Stimulated activated memory B cell treated with anti-CD40 and anti-IgM and Interleukin-4, amounts not matched to agents 10 μg/mL and 1 μg/mL and 100 μg/mL, for 72 hours (primary cell): ENCODE results near the gene EDN1.
A peak's percentile ranks its signal among the peaks of the same experiment; 100 is the strongest.

Experiments used
- ATAC-seq: fragments of 150-1000 bp; cut with Tn5 transposase; 2 replicates; pipeline ENCODE4 v1.10.0; 2021
- H3K27ac Mint-ChIP-seq: one replicate; pipeline ENCODE4 v1.8.0; 2022; ENCODE audit warnings: mild to moderate bottlenecking, mixed read lengths
- H3K27me3 Mint-ChIP-seq: one replicate; pipeline ENCODE4 v1.8.0; 2022; ENCODE audit warnings: mixed read lengths
- H3K36me3 Mint-ChIP-seq: one replicate; pipeline ENCODE4 v1.8.0; 2022; ENCODE audit warnings: mixed read lengths
- H3K4me1 Mint-ChIP-seq: one replicate; pipeline ENCODE4 v1.8.0; 2022; ENCODE audit warnings: mixed read lengths
- H3K4me3 Mint-ChIP-seq: one replicate; pipeline ENCODE4 v1.8.0; 2022; ENCODE audit warnings: mild to moderate bottlenecking, moderate library complexity, mixed read lengths
- H3K9me3 Mint-ChIP-seq: one replicate; pipeline ENCODE4 v1.8.0; 2022; ENCODE audit warnings: mixed read lengths

The EDN1 gene

DNA sequence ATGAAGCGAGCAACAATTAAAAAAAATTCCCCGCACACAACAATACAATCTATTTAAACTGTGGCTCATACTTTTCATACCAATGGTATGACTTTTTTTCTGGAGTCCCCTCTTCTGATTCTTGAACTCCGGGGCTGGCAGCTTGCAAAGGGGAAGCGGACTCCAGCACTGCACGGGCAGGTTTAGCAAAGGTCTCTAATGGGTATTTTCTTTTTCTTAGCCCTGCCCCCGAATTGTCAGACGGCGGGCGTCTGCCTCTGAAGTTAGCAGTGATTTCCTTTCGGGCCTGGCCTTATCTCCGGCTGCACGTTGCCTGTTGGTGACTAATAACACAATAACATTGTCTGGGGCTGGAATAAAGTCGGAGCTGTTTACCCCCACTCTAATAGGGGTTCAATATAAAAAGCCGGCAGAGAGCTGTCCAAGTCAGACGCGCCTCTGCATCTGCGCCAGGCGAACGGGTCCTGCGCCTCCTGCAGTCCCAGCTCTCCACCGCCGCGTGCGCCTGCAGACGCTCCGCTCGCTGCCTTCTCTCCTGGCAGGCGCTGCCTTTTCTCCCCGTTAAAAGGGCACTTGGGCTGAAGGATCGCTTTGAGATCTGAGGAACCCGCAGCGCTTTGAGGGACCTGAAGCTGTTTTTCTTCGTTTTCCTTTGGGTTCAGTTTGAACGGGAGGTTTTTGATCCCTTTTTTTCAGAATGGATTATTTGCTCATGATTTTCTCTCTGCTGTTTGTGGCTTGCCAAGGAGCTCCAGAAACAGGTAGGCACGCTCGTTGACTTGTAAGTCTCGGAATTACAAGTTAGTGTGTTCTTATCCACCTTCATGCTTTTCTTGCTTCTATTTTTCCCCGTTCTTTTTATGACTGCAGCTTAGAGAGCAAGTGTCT is at the start of gene EDN1:
Gene EDN1 (plus strand): TSS at position 429 of the 888 bp plus-strand sequence. CDS start 269 bp downstream, at position 698.
- H3K9me3 Mint-ChIP-seq: no peaks in the 10 kb centered on the region
- peak; percentile 87 for ATAC-seq
- peaks cover 31% of the 10 kb centered on the region for H3K27me3 Mint-ChIP-seq
- peak within 1 kb of the TSS; percentile 61 for H3K27ac Mint-ChIP-seq
- peak within 1 kb of the TSS; percentile 80 for H3K4me3 Mint-ChIP-seq
- no peaks in the 10 kb centered on the region for H3K36me3 Mint-ChIP-seq
- peaks cover 19% of the 10 kb centered on the region for H3K4me1 Mint-ChIP-seq

- Mint-ChIP-seq H3K4me3 (no peak overlapping the region), H3K27ac (no peak overlapping the region), H3K36me3 (no peaks in the 10 kb centered on the region), H3K27me3 (peaks cover 7% of the 10 kb centered on the region), H3K9me3 (no peaks in the 10 kb centered on the region), H3K4me1 (no peaks in the 10 kb centered on the region)
- ATAC-seq: no peak
Measured at GRCh38 chr6:12241493-12242175, 48.5 kb upstream of the EDN1 start.

DNA sequence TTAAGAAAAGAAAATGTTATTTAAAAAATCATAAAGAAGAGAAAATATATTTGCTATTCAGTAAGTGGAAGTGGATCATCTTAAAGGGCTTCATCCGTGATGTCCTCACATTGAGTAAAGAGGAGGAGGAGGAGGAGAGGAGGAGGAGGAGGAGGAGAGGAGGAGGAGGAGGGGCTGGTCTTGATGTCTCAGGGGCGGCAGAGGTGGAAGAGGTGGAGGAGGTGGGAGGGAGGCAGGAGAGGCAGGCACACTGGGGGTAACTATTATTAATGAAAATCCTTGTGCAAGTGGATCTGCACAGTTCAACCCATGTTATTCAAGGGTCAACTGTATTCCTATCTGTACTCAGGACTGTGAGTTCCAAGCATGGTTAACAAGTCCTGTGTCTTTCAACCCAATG is 47.0 kb upstream of the EDN1 start:
- Mint-ChIP-seq H3K9me3 (no peaks in the 10 kb centered on the region), H3K4me3 (no peak overlapping the region), H3K27me3 (peaks cover 12% of the 10 kb centered on the region), H3K27ac (no peak overlapping the region), H3K4me1 (no peaks in the 10 kb centered on the region), H3K36me3 (no peaks in the 10 kb centered on the region)
- ATAC-seq: no peak

DNA sequence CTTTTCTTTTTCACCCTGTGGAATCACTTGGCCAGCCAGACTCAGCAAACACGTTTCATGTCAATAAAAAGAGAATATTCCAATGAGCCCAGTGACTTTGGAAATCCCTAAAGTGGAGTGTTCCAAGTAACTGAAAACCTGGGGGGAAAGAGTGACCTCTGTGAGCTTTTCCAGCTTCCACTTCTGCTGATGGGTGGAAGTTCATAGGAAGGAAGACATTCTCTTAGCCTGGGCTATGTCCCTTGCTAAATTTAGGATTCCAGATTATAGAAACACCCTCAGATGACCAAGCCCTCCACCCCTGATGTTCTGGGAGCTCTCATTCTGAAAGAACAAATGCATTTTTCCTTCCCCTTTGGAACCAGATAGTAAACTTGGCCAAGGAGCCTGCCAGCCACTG is 44.8 kb upstream of the EDN1 start:
- Mint-ChIP-seq H3K27me3 (peaks cover 12% of the 10 kb centered on the region), H3K4me1 (no peaks in the 10 kb centered on the region), H3K9me3 (no peaks in the 10 kb centered on the region), H3K27ac (no peak overlapping the region), H3K4me3 (no peak overlapping the region), H3K36me3 (no peaks in the 10 kb centered on the region)
- ATAC-seq: no peak

DNA sequence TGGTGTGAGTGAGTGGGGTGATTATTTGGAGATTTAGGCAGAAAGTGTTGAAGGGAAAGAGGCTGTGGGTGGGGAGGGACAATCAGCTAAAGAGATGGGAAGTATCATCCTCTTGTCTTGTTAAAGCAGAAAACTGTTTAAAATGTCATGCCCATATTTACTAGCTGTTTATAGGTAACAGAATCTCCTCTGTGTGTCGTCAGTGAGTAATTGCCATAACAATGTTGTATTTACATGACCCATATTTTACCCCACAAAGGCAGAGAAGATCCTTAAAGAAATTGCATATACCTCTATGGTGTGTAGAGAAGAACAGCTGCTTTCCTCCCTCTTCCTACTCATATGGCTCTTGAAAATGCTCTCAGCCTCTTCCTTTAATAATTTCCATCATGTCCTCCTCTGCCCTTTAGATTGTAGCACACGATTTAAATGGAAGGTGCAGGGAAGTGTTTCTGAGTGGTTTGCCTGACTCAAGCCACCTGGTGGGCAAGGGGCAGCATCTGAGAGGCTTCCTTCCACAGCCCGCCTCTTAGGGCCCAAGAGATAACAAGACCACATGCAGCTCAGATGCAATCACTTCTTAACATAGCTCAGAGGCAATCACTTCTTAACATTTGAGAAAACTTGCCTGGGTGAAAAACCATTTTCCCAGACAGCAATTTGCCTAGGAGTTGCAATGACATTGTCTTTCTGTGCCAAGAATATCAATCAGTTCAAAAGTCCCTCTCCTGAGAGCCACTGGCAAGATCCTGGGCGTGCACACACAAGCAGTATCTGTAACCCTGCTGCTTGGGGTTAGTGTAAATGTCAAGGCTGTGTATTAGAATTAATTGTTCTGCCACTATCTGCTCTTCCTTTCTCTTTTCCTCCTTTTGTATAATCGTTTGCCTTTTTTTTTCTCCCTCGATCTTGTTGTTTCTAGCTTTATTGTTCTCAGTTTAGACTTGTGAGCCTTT is 44.1 kb upstream of the EDN1 start:
- no peaks in the 10 kb centered on the region for H3K9me3 Mint-ChIP-seq

DNA sequence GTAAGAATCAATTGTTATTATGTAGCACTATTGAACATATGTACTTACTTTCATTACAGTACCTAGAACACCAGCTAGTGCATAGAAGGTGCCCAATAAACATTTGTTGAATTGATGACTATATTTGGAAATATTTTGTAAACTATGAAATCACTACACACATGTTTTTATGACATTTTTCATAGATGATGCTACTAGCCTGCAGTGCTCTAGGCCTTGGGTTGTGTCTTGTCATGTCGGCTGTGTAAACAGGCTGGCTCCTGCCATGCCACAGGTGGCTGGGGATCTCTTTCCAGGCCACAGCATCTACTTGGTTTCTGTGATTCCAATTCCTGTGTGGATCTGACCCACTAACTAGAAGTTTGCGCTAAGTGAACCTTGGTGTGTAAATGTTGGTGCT is 43.3 kb upstream of the EDN1 start:
- H3K4me3 Mint-ChIP-seq: no peak overlapping the region
- ATAC-seq: no peak
- no peak overlapping the region for H3K27ac Mint-ChIP-seq
- peaks cover 12% of the 10 kb centered on the region for H3K27me3 Mint-ChIP-seq
- H3K9me3 Mint-ChIP-seq: no peaks in the 10 kb centered on the region
- no peaks in the 10 kb centered on the region for H3K36me3 Mint-ChIP-seq
- no peaks in the 10 kb centered on the region for H3K4me1 Mint-ChIP-seq

More for the DNA sequence above, 44.1 kb upstream of the EDN1 start:
- Mint-ChIP-seq H3K27me3 (peaks cover 12% of the 10 kb centered on the region), H3K36me3 (no peaks in the 10 kb centered on the region), H3K27ac (no peak overlapping the region), H3K4me1 (no peaks in the 10 kb centered on the region), H3K4me3 (no peak overlapping the region)
- ATAC-seq: no peak

GRCh38 chr6:12249541-12250382 is 40.4 kb upstream of the EDN1 start:
- Mint-ChIP-seq H3K36me3 (no peaks in the 10 kb centered on the region), H3K4me1 (no peaks in the 10 kb centered on the region), H3K27me3 (peaks cover 28% of the 10 kb centered on the region), H3K9me3 (no peaks in the 10 kb centered on the region), H3K27ac (no peak overlapping the region), H3K4me3 (no peak overlapping the region)
- no peak for ATAC-seq

GRCh38 chr6:12250383-12250770 is 39.8 kb upstream of the EDN1 start:
- no peak for ATAC-seq

DNA sequence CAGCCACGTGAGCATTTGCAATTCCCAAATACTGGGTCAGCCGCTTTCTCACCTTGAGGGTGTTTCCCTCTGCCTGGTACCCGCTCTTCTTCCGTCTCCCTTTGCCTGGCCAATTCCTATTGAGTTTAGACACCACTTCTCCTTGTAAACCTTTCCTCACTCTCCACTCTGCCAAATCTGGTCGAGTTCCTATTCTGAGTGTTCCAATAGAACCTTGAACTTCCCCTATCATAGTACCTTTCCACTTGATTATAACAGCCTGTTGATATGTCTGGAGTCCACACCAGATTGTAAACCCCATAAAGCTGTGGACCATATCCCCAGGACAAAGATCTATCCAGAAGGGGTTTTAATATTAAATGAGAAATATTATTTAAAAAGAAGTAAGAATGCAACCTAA is 36.0 kb upstream of the EDN1 start:
- no peaks in the 10 kb centered on the region for H3K4me1 Mint-ChIP-seq
- H3K4me3 Mint-ChIP-seq: no peak overlapping the region
- ATAC-seq: no peak
- no peaks in the 10 kb centered on the region for H3K9me3 Mint-ChIP-seq
- no peak overlapping the region for H3K27ac Mint-ChIP-seq
- no peaks in the 10 kb centered on the region for H3K36me3 Mint-ChIP-seq
- peaks cover 16% of the 10 kb centered on the region for H3K27me3 Mint-ChIP-seq

More at GRCh38 chr6:12250383-12250770, 39.8 kb upstream of the EDN1 start:
- Mint-ChIP-seq H3K27me3 (peaks cover 28% of the 10 kb centered on the region), H3K27ac (no peak overlapping the region), H3K4me1 (no peaks in the 10 kb centered on the region), H3K36me3 (no peaks in the 10 kb centered on the region), H3K9me3 (no peaks in the 10 kb centered on the region), H3K4me3 (no peak overlapping the region)

GRCh38 chr6:12258191-12258590 is 32.0 kb upstream of the EDN1 start:
- no peak overlapping the region for H3K27ac Mint-ChIP-seq
- H3K27me3 Mint-ChIP-seq: peaks cover 23% of the 10 kb centered on the region
- no peak for ATAC-seq
- peaks cover 6% of the 10 kb centered on the region for H3K4me1 Mint-ChIP-seq
- H3K36me3 Mint-ChIP-seq: no peaks in the 10 kb centered on the region
- H3K4me3 Mint-ChIP-seq: no peak overlapping the region
- no peaks in the 10 kb centered on the region for H3K9me3 Mint-ChIP-seq

DNA sequence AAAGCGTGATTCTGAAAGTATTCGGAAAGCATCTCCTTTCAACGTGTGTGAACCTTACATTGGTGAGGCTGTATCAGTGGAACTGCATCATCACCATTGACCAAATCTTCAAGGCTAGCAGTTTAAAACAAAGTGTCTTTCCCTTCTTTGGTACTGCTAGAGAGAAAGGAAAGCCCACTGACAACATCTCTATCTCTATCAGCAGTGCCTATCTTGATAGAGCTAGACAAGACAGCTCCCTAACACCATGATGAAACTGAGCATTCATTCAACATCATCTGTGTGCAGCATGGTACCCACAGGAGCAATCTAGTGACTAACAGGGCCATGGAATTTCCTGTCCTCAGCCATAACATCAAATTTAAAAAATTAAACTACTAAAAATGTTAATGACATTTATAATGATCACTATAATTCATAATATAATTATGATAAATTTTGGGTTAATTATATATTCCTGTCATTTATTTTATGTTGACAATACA is 31.5 kb upstream of the EDN1 start:
- Mint-ChIP-seq H3K9me3 (no peaks in the 10 kb centered on the region), H3K4me1 (peaks cover 6% of the 10 kb centered on the region), H3K4me3 (no peak overlapping the region), H3K27me3 (peaks cover 23% of the 10 kb centered on the region), H3K27ac (no peak overlapping the region), H3K36me3 (no peaks in the 10 kb centered on the region)
- no peak for ATAC-seq

DNA sequence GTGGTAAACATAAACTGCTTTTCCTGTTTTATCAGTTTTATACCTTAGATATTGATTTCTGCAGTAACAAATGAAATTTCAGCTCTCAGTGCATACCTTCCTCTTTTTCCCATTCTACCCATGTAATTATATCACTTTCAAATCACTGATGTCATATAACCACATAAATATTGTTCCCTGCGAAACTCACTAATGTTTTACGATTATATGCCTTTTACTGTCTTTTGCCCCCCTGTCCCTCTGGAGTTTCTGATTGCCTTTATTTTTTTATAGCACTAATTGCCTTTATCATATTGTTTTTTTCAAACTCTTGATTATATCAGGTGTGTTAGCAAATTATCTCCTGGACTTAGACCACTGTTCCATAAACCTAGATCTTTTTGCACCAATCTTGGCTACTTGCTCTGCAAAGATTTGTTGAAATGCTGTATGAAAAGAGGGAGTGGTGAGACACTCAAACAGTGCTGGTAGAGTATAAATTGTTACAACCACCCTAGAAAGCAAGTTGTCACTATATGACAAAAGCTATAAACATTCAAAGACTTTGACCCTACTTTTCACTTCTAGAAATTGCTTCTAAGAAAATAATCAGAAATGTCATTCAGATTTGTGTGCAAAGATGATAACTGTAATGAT is 29.6 kb upstream of the EDN1 start:
- H3K4me3 Mint-ChIP-seq: no peak overlapping the region
- no peak overlapping the region for H3K27ac Mint-ChIP-seq
- peaks cover 14% of the 10 kb centered on the region for H3K27me3 Mint-ChIP-seq
- H3K36me3 Mint-ChIP-seq: no peaks in the 10 kb centered on the region
- peaks cover 6% of the 10 kb centered on the region for H3K4me1 Mint-ChIP-seq
- no peaks in the 10 kb centered on the region for H3K9me3 Mint-ChIP-seq
- ATAC-seq: no peak

- H3K36me3 Mint-ChIP-seq: no peaks in the 10 kb centered on the region
- peaks cover 14% of the 10 kb centered on the region for H3K27me3 Mint-ChIP-seq
- no peak for ATAC-seq
- peaks cover 6% of the 10 kb centered on the region for H3K4me1 Mint-ChIP-seq
- no peak overlapping the region for H3K4me3 Mint-ChIP-seq
- H3K9me3 Mint-ChIP-seq: no peaks in the 10 kb centered on the region
- H3K27ac Mint-ChIP-seq: no peak overlapping the region
Measured at GRCh38 chr6:12261502-12261901, 28.7 kb upstream of the EDN1 start.
